T1000 (cell line): Measurements from ENCODE around the gene HES1.
A peak's percentile ranks its signal among the peaks of the same experiment; 100 is the strongest.
"Not testable (repeated sequence)": the region's sequence is repeated elsewhere in the genome, so short reads cannot be mapped to it uniquely, and the experiment has no call there.

Experiments used
- DNase-seq: peaks from one replicate; lab custom pipeline; 2025; ENCODE audit warnings: mixed read lengths; lab: John Stamatoyannopoulos, UW

Gene HES1

GRCh38 chr3:194128202-194128918, 7.6 kb upstream of the HES1 start:
- no peak for DNase-seq

- not testable (repeated sequence) for DNase-seq
These were observed 7.0 kb upstream of the HES1 start for GRCh38 chr3:194128919-194129295.

- no peak for DNase-seq
These were observed 6.3 kb upstream of the HES1 start for GRCh38 chr3:194129581-194130133.

- DNase-seq = no peak
These were observed 5.8 kb upstream of the HES1 start for GRCh38 chr3:194130188-194130587.

DNA sequence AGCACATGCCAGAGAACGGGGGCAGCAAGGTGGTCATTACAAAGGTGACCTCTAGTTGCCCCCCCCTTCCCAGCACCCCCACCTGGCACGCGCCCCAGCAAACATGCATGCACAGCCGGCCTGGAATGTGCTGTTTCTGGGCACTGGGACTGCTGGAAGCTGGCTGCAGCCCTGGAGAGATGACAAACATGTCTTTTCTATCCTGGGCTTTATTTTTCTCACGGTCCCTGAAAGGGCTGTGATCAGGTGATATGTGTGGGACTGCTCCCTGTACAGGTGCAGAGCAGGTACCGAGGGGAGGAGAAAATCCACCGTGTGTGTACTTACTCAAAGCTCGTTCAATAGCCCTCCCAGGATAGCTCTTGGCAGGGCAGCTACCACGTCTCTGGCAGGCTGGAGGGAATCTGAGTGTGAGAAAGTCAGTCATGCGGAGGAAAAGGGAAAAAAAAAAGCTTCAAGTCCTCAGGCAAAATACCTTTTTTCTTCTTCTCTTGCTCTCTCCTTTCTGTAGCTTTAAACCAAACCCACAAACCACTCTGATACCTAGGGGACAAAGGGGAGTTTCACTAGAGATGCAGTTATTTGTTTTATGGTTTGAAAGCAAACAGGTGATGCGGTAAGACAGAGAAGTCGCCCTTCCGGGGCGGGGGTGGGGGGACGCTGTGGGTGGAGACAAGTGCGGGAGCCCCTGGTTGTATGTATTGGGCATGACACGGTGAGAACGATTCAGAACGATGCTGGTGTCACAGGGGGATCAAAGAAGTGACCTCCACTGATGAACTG, 5.0 kb upstream of the HES1 start:
- DNase-seq = no peak

- DNase-seq = no peak
These were observed 3.3 kb upstream of the HES1 start for GRCh38 chr3:194132465-194133286.

GRCh38 chr3:194133661-194134230, 2.2 kb upstream of the HES1 start:
- no peak for DNase-seq

GRCh38 chr3:194134231-194134756, 1.7 kb upstream of the HES1 start:
- DNase-seq = no peak

DNA sequence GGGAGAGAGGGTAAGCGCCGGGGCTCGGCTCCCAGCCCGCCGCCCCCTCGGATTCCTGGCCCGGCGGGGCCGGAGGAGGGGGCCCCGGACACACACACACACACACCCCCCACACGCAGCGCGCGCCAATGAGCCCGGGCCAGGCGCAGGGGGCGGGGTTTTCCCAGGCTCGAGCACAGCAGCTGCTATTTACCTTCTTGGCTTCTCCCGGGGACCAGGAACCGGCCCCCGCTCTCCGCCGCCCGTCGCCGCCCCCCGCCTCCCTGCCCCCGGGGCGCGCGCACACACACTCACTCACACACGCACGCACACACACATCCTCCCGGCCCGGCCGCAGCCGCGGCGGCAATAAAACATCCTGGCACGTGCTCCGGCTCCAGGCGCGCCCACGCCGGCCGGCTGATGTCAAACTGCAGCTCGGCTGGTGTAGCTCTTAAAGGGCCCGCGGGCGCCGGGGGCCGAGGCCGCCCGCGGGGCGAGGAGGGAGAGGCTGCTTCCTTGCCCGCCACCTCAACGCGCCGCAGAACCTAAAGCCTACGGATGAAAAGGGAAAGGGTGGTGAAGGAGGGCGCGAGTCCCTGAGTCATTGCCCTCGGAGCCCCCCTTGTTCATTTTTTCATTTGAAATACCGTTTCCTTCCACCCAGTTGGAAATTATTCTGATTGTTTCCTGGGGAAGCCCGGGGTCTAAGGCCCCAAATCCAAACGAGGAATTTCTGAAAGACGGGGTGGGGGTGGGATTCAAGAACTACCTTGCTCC, 1.0 kb upstream of the HES1 start:
- DNase-seq = peak; percentile 43

- DNase-seq = no peak
These were observed 487 bp upstream of the HES1 start for GRCh38 chr3:194135516-194135805.

DNA sequence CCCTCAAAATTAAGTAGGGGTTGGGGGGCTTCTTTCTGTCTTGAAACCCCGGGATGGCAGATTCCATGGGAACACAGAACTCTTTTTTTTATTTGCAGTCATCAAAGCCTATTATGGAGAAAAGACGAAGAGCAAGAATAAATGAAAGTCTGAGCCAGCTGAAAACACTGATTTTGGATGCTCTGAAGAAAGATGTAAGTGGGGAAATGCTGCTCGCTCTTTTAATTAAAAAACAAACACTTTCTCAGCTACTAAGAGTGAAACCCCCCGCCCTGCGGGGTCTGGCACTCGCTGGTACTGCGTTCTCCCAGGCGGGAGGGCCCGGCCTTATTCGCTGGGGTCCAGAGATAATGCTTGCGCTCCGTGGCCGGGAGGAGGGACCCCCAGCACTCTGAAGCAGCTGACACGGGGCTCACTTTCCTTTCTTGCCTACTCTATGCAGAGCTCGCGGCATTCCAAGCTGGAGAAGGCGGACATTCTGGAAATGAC, 615 bp downstream of the HES1 start:
- DNase-seq = no peak

GRCh38 chr3:194137008-194137505, 1.1 kb downstream of the HES1 start:
- no peak for DNase-seq

- no peak for DNase-seq
These were observed 1.8 kb downstream of the HES1 start for GRCh38 chr3:194137506-194138474.

- DNase-seq = no peak
These were observed 2.8 kb downstream of the HES1 start for GRCh38 chr3:194138732-194139070.

GRCh38 chr3:194139071-194139813, 3.3 kb downstream of the HES1 start:
- no peak for DNase-seq

DNA sequence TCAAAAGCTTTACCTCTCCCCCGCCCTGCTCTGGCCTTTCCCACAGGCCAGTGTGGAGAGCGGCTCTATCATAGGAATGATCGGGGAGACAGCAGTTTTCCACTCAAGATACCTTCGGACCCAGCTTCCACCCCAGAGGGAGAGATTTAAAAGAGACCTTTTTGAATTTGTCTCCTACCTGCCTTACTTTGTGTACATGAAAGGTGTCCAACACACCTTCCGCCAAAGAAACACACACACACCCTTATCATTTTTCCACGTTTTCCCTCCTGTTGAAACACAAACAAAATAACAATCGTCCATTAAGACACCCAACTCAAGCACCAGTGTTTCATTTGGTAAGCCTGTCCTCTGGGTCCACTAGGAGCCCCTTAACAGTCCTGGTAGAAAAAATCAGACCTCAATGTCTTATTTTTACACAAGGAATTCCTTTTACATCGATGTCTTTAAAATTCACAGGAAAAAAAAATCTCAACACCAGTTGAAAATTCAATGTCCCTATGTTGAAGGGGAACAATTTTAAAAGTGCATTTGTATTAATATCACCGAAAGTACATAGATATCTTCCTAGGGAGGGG, 4.0 kb downstream of the HES1 start:
- DNase-seq = no peak

DNA sequence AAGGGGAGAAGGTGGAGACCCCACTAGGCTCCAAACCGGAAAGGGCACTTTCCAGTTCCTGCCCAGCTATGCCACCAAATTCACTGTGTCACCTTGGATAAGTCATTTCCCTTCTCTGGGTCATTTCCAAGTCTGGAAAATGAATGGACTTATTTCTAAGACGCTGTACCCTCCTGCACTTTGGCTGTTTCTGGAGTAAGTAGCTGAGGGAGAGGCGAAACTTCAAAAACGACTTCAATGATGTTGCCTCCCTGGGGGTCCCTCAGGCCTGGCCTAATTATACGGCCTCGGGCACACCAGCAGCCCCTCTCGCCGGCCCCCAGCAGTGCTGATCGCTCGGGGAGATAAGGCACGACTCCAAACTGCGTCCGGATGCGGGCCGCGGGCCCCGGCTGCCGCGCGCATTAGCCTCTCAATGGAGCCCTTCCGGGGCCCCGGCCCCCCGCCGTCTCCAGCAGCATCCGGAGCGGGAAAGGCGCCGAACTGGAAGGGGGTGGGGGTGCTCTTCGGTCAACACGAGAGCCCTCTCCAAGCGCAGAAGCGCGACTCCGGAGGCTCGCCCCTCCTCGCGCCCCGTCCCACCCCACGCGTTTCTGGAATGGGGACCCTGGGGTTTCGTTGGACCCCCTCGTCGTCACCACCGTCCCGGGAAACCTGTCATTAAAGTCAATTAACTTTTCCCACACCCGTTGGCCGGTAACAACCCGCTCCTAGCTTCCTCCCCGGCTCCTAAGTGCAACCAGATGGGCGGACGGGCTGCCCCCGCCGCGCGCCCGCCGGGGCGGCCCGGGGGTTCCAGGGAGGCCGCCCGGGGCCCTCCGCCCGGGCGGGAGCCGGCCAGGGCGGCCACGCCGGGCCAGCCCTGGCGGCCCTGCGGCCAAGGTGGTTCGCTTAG, 4.8 kb downstream of the HES1 start:
- DNase-seq = no peak
